Measurements from ENCODE around the gene TAF15. TPM values are rescaled to one million over a fixed set of nuclear protein-coding genes. Genes with fewer than 3 reads are reported as not detected.

Gene TAF15
- total and polyA plus RNA-seq, 11 donors: 30.1 to 151 (median 116) TPM

DNA sequence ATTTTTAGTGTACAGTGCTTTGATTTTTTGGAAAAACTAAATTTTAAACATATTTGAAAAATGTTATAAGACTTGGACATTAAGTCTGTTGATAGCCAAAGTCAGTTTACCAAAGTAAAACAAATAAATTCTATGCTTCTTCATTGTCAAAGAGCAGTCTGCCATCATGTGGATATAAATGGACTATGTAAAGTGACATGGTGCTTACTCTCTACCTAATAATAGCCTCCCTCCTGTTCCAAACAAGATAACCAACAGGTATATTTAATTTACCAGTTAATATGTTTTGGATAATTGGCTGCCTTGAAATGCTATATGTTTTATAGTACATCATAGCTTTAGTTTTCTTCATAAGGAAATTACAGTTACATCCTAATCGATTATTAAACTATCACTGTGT lies 15.9 kb downstream of the TAF15 start:
- WGBS, 4 donors: 95 to 98% (median 96%) methylated on average over 1 of the region's 1 CpG
- H3K27ac ChIP-seq: peak overlapping the region in 1 of 12 donors; percentile 2
- TF ChIP-seq POLR2A (IDR thresholded peaks at IDR 0.05) (no peak), CTCF (IDR thresholded peaks at IDR 0.05) (no peak)

DNA sequence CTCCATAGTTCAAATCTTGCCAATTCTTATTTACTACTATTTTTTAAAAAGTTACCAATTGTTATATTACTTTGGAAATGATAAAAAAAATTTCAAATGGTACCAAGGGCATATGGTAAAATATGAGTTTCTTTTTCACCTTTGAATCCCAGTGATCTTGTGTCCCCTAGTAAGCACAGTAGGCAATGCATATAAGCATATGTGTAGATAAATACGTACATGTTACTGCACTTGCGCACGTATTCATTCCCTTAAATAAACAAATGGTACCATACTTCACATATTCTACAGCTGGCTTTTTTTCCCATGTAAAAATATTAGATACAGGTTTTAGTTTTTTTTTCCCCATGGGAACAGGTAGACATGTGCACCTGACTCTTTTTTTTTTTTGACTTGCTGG lies 31.8 kb downstream of the TAF15 start:
- Histone ChIP-seq H3K36me3 (peaks cover 2 to 100% (median 100%) of the 10 kb centered on the region in 9 donors), H3K27me3 (no peaks in the 10 kb centered on the region), H3K27ac (no peak overlapping the region), H3K4me1 (no peaks in the 10 kb centered on the region), H3K4me3 (no peak overlapping the region), H3K9me3 (no peaks in the 10 kb centered on the region)
- 77 to 94% (median 91%) methylated on average over 3 of the region's 3 CpGs for WGBS, 4 donors
- TF ChIP-seq CTCF (IDR thresholded peaks at IDR 0.05): no peak
- no peak for TF ChIP-seq POLR2A (IDR thresholded peaks at IDR 0.05)
- DNase-seq (no peak), ATAC-seq (no peak)
- intact Hi-C loops (cut with DNase I): no loop called here

More for the DNA sequence above, 15.9 kb downstream of the TAF15 start:
- Histone ChIP-seq H3K27me3 (no peaks in the 10 kb centered on the region), H3K4me3 (no peak overlapping the region), H3K9me3 (no peaks in the 10 kb centered on the region), H3K4me1 (peaks cover 0 to 5% (median 0%) of the 10 kb centered on the region in 12 donors), H3K36me3 (peaks cover 0 to 100% (median 96%) of the 10 kb centered on the region in 9 donors)
- DNase-seq: no peak
- intact Hi-C loops (cut with DNase I): loop anchor here in 1 of 10 donors (10.0 kb wide), 1 partner anchor 230 kb away; no protein-coding TSS in a partner anchor
- peak in 1 of 4 donors; percentile 65 for ATAC-seq

DNA sequence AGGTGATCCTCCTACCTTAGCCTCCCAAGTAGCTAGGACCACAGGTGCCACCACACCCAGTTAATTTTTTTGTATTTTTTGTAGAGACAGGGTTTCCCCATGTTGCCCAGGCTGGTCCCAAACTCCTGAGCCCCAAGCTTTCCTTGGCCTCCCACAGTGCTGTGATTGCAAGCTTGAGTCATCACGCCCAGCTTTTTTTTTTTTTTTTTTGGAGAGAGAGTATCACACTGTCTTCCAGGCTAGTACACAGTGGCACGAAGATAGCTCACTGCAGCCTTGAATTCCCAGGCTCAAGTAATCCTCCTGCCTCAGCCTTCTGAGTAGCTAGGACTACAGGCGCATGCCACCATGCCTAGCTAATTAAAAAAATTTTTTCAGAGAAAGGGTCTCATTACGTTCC lies 32.2 kb downstream of the TAF15 start:
- H3K4me1 ChIP-seq: no peaks in the 10 kb centered on the region
- 79 to 84% (median 80%) methylated on average over 4 of the region's 4 CpGs for WGBS, 4 donors
- no peak overlapping the region for H3K27ac ChIP-seq
- no peak for DNase-seq
- no peaks in the 10 kb centered on the region for H3K9me3 ChIP-seq
- H3K27me3 ChIP-seq: no peaks in the 10 kb centered on the region
- H3K4me3 ChIP-seq: no peak overlapping the region
- TF ChIP-seq CTCF (IDR thresholded peaks at IDR 0.05) (no peak), POLR2A (IDR thresholded peaks at IDR 0.05) (no peak)
- intact Hi-C loops (cut with DNase I): no loop called here
- peaks cover 2 to 100% (median 100%) of the 10 kb centered on the region in 9 donors for H3K36me3 ChIP-seq
- peak in 1 of 4 donors; percentile 25 for ATAC-seq

DNA sequence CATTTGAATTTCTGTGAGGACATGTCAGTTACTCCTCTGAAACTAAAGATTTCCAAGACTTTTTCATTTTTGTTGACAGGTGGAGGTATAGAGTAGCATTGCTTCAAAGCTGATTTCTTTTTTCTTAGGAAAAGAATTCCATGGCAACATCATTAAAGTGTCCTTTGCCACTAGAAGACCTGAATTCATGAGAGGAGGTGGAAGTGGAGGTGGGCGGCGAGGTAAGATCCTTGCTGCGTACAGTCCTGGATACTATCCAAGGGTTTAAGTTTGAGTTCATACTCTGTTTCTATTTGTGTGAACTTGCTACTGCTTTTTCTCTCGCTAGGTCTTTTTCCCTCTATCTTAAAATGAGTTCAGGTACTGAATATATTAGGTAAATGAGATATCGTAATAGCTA lies 33.0 kb downstream of the TAF15 start:
- no peak for DNase-seq
- no peak overlapping the region for H3K4me3 ChIP-seq
- ATAC-seq: no peak
- H3K4me1 ChIP-seq: peaks cover 0 to under 1% (median 0%) of the 10 kb centered on the region in 12 donors
- no peaks in the 10 kb centered on the region for H3K9me3 ChIP-seq
- H3K27ac ChIP-seq: no peak overlapping the region
- no peaks in the 10 kb centered on the region for H3K27me3 ChIP-seq
- peaks cover 2 to 100% (median 100%) of the 10 kb centered on the region in 9 donors for H3K36me3 ChIP-seq
- TF ChIP-seq CTCF (IDR thresholded peaks at IDR 0.05) (no peak), POLR2A (IDR thresholded peaks at IDR 0.05) (no peak)
- intact Hi-C loops (cut with DNase I): no loop called here
- 96 to 98% (median 97%) methylated on average over 5 of the region's 5 CpGs for WGBS, 4 donors
